Measurements from ENCODE around the gene TRIM6. TPM values are rescaled to one million over a fixed set of nuclear protein-coding genes. Genes with fewer than 3 reads are reported as not detected.

Gene TRIM6
- total RNA-seq, 1 donor from 2014 or later = 7.1 TPM

DNA sequence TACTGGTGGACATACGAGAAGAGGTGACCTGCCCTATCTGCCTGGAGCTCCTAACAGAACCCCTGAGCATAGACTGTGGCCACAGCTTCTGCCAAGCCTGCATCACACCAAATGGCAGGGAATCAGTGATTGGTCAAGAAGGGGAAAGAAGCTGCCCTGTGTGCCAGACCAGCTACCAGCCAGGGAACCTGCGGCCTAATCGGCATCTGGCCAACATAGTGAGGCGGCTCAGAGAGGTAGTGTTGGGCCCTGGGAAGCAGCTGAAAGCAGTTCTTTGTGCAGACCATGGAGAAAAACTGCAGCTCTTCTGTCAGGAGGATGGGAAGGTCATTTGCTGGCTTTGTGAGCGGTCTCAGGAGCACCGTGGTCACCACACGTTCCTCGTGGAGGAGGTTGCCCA lies 6.9 kb downstream of the TRIM6 start:
- Mint-ChIP-seq H3K9me3 (no peaks in the 10 kb centered on the region), H3K4me3 (no peak overlapping the region), H3K36me3 (no peaks in the 10 kb centered on the region), H3K27me3 (ENCODE audit: insufficient read depth, low read depth) (peaks cover 4% of the 10 kb centered on the region), H3K27ac (no peak overlapping the region), H3K4me1 (no peaks in the 10 kb centered on the region)
- H3K9me3 ChIP-seq (ENCODE audit: low read depth) = no peaks in the 10 kb centered on the region
- H2AFZ ChIP-seq (replicated peaks) = no peak overlapping the region
- H3K27me3 ChIP-seq = no peaks in the 10 kb centered on the region
- TF ChIP-seq EZH2 (IDR thresholded peaks at IDR 0.05) = no peak
- TF ChIP-seq, protein P1, sequence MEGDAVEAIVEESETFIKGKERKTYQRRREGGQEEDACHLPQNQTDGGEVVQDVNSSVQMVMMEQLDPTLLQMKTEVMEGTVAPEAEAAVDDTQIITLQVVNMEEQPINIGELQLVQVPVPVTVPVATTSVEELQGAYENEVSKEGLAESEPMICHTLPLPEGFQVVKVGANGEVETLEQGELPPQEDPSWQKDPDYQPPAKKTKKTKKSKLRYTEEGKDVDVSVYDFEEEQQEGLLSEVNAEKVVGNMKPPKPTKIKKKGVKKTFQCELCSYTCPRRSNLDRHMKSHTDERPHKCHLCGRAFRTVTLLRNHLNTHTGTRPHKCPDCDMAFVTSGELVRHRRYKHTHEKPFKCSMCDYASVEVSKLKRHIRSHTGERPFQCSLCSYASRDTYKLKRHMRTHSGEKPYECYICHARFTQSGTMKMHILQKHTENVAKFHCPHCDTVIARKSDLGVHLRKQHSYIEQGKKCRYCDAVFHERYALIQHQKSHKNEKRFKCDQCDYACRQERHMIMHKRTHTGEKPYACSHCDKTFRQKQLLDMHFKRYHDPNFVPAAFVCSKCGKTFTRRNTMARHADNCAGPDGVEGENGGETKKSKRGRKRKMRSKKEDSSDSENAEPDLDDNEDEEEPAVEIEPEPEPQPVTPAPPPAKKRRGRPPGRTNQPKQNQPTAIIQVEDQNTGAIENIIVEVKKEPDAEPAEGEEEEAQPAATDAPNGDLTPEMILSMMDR (IDR thresholded peaks at IDR 0.05) = no peak
- no peak for TF ChIP-seq EZH2phosphoT487 (IDR thresholded peaks at IDR 0.05)
- H3K36me3 ChIP-seq = no peaks in the 10 kb centered on the region
- H3F3A ChIP-seq (ENCODE audit: low read depth) = peaks cover 8% of the 10 kb centered on the region
- H3K27ac ChIP-seq = no peak overlapping the region
- no peak overlapping the region for H3K9ac ChIP-seq
- no peak for DNase-seq (ENCODE audit: low spot score)
- no peak overlapping the region for H3K4me3 ChIP-seq
- H4K20me1 ChIP-seq (ENCODE audit: low read depth) = no peaks in the 10 kb centered on the region
- H3K4me1 ChIP-seq = no peaks in the 10 kb centered on the region
- no peaks in the 10 kb centered on the region for H3K79me2 ChIP-seq (ENCODE audit: low read depth)
- no peak overlapping the region for H3K4me2 ChIP-seq

DNA sequence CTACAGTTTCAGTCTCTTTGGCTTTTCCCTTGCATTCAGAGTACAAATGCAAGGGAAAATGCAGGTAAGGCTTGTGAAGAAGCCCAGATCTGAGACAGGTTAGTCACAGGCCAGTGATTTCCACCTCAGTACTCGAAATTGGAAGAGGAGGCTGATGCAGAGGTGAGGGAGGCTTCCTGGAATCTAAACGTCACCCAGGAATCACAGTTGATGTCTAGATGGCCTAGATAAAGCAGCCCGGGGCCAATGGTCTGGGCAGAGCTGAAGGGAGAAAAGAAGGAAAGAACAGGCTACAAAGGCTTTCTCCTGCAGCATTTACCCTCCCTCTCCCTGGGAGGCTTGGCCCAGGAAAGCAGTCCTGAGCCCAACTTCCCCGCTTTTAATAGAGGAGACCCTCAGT lies 8.5 kb downstream of the TRIM6 start:
- H2AFZ ChIP-seq (replicated peaks) = no peak overlapping the region
- Mint-ChIP-seq H3K27ac (no peak overlapping the region), H3K27me3 (ENCODE audit: insufficient read depth, low read depth) (peaks cover 4% of the 10 kb centered on the region), H3K4me3 (no peak overlapping the region), H3K36me3 (no peaks in the 10 kb centered on the region), H3K4me1 (no peaks in the 10 kb centered on the region), H3K9me3 (no peaks in the 10 kb centered on the region)
- no peak for DNase-seq (ENCODE audit: low spot score)
- no peaks in the 10 kb centered on the region for H3K9me3 ChIP-seq (ENCODE audit: low read depth)
- H3F3A ChIP-seq (ENCODE audit: low read depth) = peaks cover 8% of the 10 kb centered on the region
- no peak overlapping the region for H3K27ac ChIP-seq
- no peaks in the 10 kb centered on the region for H3K79me2 ChIP-seq (ENCODE audit: low read depth)
- TF ChIP-seq EZH2 (IDR thresholded peaks at IDR 0.05) (no peak), EZH2phosphoT487 (IDR thresholded peaks at IDR 0.05) (no peak)
- TF ChIP-seq, protein P1 (IDR thresholded peaks at IDR 0.05) = no peak
- H3K36me3 ChIP-seq = no peaks in the 10 kb centered on the region
- no peak overlapping the region for H3K9ac ChIP-seq
- no peaks in the 10 kb centered on the region for H3K27me3 ChIP-seq
- no peaks in the 10 kb centered on the region for H4K20me1 ChIP-seq (ENCODE audit: low read depth)
- H3K4me2 ChIP-seq = no peak overlapping the region
- H3K4me3 ChIP-seq = no peak overlapping the region
- H3K4me1 ChIP-seq = no peaks in the 10 kb centered on the region

DNA sequence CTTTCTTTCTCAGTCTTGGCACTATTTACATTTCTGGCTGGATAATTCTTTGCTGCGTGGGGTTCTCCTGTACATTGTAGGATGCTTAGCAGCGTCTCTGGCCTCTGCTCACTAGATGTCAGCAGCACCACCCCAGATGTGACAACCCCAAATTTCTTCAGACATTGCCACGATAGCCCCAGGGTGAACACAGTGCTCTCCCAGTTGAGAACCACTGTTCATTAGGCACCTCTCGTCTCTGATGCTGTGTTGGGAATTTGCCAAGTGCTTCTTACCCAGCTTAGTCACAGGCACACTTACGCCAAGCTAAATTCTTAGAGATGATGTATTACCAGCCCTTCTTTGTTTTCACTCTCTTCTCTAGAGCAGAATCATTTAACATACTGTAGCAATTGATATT lies 9.4 kb downstream of the TRIM6 start:
- no peak overlapping the region for H3K4me3 ChIP-seq
- no peak overlapping the region for H3K27ac ChIP-seq
- no peaks in the 10 kb centered on the region for H3K4me1 ChIP-seq
- H2AFZ ChIP-seq (replicated peaks) = no peak overlapping the region
- H3K4me2 ChIP-seq = no peak overlapping the region
- Mint-ChIP-seq H3K36me3 (no peaks in the 10 kb centered on the region), H3K27me3 (ENCODE audit: insufficient read depth, low read depth) (peaks cover 4% of the 10 kb centered on the region), H3K4me3 (no peak overlapping the region), H3K9me3 (no peaks in the 10 kb centered on the region), H3K4me1 (no peaks in the 10 kb centered on the region), H3K27ac (no peak overlapping the region)
- no peaks in the 10 kb centered on the region for H4K20me1 ChIP-seq (ENCODE audit: low read depth)
- no peaks in the 10 kb centered on the region for H3K79me2 ChIP-seq (ENCODE audit: low read depth)
- H3F3A ChIP-seq (ENCODE audit: low read depth) = peaks cover 3% of the 10 kb centered on the region
- no peak for DNase-seq (ENCODE audit: low spot score)
- no peak for TF ChIP-seq EZH2phosphoT487 (IDR thresholded peaks at IDR 0.05)
- TF ChIP-seq EZH2 (IDR thresholded peaks at IDR 0.05) = no peak
- TF ChIP-seq, protein P1 (IDR thresholded peaks at IDR 0.05) = no peak
- no peaks in the 10 kb centered on the region for H3K27me3 ChIP-seq
- no peaks in the 10 kb centered on the region for H3K36me3 ChIP-seq
- no peaks in the 10 kb centered on the region for H3K9me3 ChIP-seq (ENCODE audit: low read depth)
- H3K9ac ChIP-seq = no peak overlapping the region
